GM12878 (cell line): Measurements from ENCODE around the gene CARD11. TPM values are rescaled to one million over a fixed set of nuclear protein-coding genes. Genes with fewer than 3 reads are reported as not detected.

Source experiments
- BHLHE40 ChIP-seq, 2 experiments: fragments of 450-650 bp in 1 of 2; IDR thresholded peaks; 2 replicates each; pipeline ENCODE4 v1.6.1; 2011 to 2017; ENCODE audit warnings: low read depth in 2 of 2, borderline replicate concordance in 1 of 2, improper control_type of control experiment in 1 of 2, low read length in 1 of 2, mild to moderate bottlenecking in 1 of 2
- BMI1 ChIP-seq: fragments of 450-650 bp; IDR thresholded peaks from 2 replicates; pipeline ENCODE4 v1.6.1; 2016; ENCODE audit warnings: mild to moderate bottlenecking, moderate library complexity, borderline replicate concordance
- BRCA1 ChIP-seq: IDR thresholded peaks from 2 replicates; pipeline ENCODE4 v1.6.1; 2011; ENCODE audit warnings: low read depth, low read length, improper control_type of control experiment
- CBX5 ChIP-seq: sonication (generic); IDR thresholded peaks from 2 replicates; pipeline ENCODE4 v1.6.1; 2016; ENCODE audit warnings: low read depth, moderate library complexity, mild to moderate bottlenecking, inconsistent platforms
- DPF2 ChIP-seq: fragments of 450-650 bp; IDR thresholded peaks from 2 replicates; pipeline ENCODE4 v1.6.1; 2017; ENCODE audit warnings: mild to moderate bottlenecking
- EED ChIP-seq: sonication (generic); IDR thresholded peaks from 2 replicates; pipeline ENCODE4 v1.6.1; 2016; ENCODE audit warnings: antibody characterized with exemption, low read depth
- GATAD2B ChIP-seq: fragments of 450-650 bp; conservative IDR thresholded peaks from 2 replicates; pipeline ENCODE4 v1.6.1; 2017; ENCODE audit warnings: low read depth, mild to moderate bottlenecking, moderate library complexity
- HCFC1 ChIP-seq: fragments of 150-350 bp; IDR thresholded peaks from 2 replicates; pipeline ENCODE4 v1.6.1; 2014; ENCODE audit warnings: low read length
- HDAC6 ChIP-seq: fragments of 200-600 bp; sonication (generic); IDR thresholded peaks from one replicate; pipeline ENCODE4 v1.8.0; 2017; ENCODE audit warnings: antibody characterized with exemption; ENCODE audit not compliant: unreplicated experiment
- IKZF2 ChIP-seq, 2 experiments: fragments of 450-650 bp; IDR thresholded peaks; 2 replicates each; pipeline ENCODE4 v1.6.1; 2017; ENCODE audit warnings: mild to moderate bottlenecking in 2 of 2, moderate library complexity in 2 of 2
- MEF2B ChIP-seq: fragments of 450-650 bp; IDR thresholded peaks from 2 replicates; pipeline ENCODE4 v1.6.1; 2018; ENCODE audit warnings: mild to moderate bottlenecking, moderate library complexity; ENCODE audit not compliant: partially characterized antibody, poor library complexity, severe bottlenecking
- MXI1 ChIP-seq: fragments of 150-350 bp; IDR thresholded peaks from 2 replicates; pipeline ENCODE4 v1.6.1; 2011; ENCODE audit warnings: low read depth, mild to moderate bottlenecking, inconsistent platforms, low read length, improper control_type of control experiment
- NFIC ChIP-seq: IDR thresholded peaks from 2 replicates; pipeline ENCODE4 v1.6.1; 2012; ENCODE audit warnings: low read depth, mild to moderate bottlenecking, inconsistent platforms, low read length, moderate library complexity
- NRF1 ChIP-seq: conservative IDR thresholded peaks from 2 replicates; pipeline ENCODE4 v1.6.1; 2011; ENCODE audit warnings: mild to moderate bottlenecking, low read depth, low read length, improper control_type of control experiment
- PAX5 ChIP-seq: IDR thresholded peaks from 2 replicates; pipeline ENCODE4 v1.6.1; 2011; ENCODE audit warnings: low read depth, low read length, borderline replicate concordance
- RBBP5 ChIP-seq: fragments of 200-600 bp; sonication (generic); conservative IDR thresholded peaks from 2 replicates; pipeline ENCODE4 v1.6.1; 2016
- RELA ChIP-seq: fragments of 450-650 bp; IDR thresholded peaks from 2 replicates; pipeline ENCODE4 v1.8.0; 2014; ENCODE audit warnings: borderline replicate concordance; ENCODE audit not compliant: partially characterized antibody
- RUNX3 ChIP-seq: IDR thresholded peaks from 2 replicates; pipeline ENCODE4 v1.6.1; 2012; ENCODE audit warnings: low read length, inconsistent platforms
- SREBF1 ChIP-seq: IDR thresholded peaks from 2 replicates; pipeline ENCODE4 v1.6.1; 2012; ENCODE audit warnings: mild to moderate bottlenecking, low read length
- STAT3 ChIP-seq: IDR thresholded peaks from 2 replicates; pipeline ENCODE4 v1.6.1; 2011; ENCODE audit warnings: low read depth, low read length, improper control_type of control experiment
- TAF1 ChIP-seq: IDR thresholded peaks from 2 replicates; pipeline ENCODE4 v1.6.1; 2011; ENCODE audit warnings: mild to moderate bottlenecking, low read depth, low read length, borderline replicate concordance
- TBL1XR1 ChIP-seq: IDR thresholded peaks from 2 replicates; pipeline ENCODE4 v1.6.1; 2012; ENCODE audit warnings: low read depth, low read length, improper control_type of control experiment
- YBX1 ChIP-seq: fragments of 450-650 bp; IDR thresholded peaks from 2 replicates; pipeline ENCODE4 v1.6.1; 2016; ENCODE audit warnings: antibody characterized with exemption
- ZNF274 ChIP-seq: IDR thresholded peaks from one replicate; pipeline ENCODE4 v1.8.0; 2011; ENCODE audit not compliant: insufficient read length, insufficient read depth
- ZNF622 ChIP-seq: fragments of 450-650 bp; IDR thresholded peaks from 2 replicates; pipeline ENCODE4 v1.6.1; 2017; ENCODE audit warnings: mild to moderate bottlenecking, inconsistent platforms
- polyA plus RNA-seq, 11 experiments: library from polyadenylated mRNA; depleted of rRNA in 4 of 11; unstranded in 6 of 11; stranded (reverse) in 5 of 11; fragments of >200 nt; fragmentation: Nextera tagmentation in 4 of 11; fragmentation: Illumina TruSeq in 1 of 11; extraction: Ambion mirVana in 4 of 11; extraction: Trizol in 1 of 11; gene quantifications; 1 replicate in 1 of 11; 2 replicates in 10 of 11; pipeline versions ENCODE4 v1.2.1 to v1.2.3, GENCODE V29; 2011 to 2016; ENCODE audit warnings: inconsistent platforms in 2 of 11, missing spikeins in 2 of 11, low read depth in 1 of 11
- total RNA-seq, 4 experiments: library from RNA; depleted of rRNA in 3 of 4; stranded (reverse); fragments of >200 nt in 3 of 4; fragmentation: Illumina TruSeq in 1 of 4; extraction: Trizol in 1 of 4; gene quantifications; 2 replicates each; pipeline versions ENCODE4 v1.2.1 to v1.2.3, GENCODE V29; 2013 to 2021
- TF ChIP-seq, protein P1 (sequence below): fragments of 450-650 bp; formaldehyde crosslinking; IDR thresholded peaks from 2 replicates; pipeline ENCODE4 v1.4.0; 2022; ENCODE audit warnings: mild to moderate bottlenecking, moderate library complexity
- TF ChIP-seq, protein P2 (sequence below): fragments of 450-650 bp; IDR thresholded peaks from 2 replicates; pipeline ENCODE4 v1.6.1; 2017; ENCODE audit warnings: mild to moderate bottlenecking
- TF ChIP-seq, protein P3 (sequence below): fragments of 150-350 bp; IDR thresholded peaks from 2 replicates; pipeline ENCODE4 v1.6.1; 2014; ENCODE audit warnings: mild to moderate bottlenecking, low read depth, low read length

The CARD11 gene
- total and polyA plus RNA-seq, 10 of the 15 experiments (the other 5 are each of a cell fraction or from before 2014, with no cell fraction given): 0.27 to 72.0 (median 28.4) TPM

DNA sequence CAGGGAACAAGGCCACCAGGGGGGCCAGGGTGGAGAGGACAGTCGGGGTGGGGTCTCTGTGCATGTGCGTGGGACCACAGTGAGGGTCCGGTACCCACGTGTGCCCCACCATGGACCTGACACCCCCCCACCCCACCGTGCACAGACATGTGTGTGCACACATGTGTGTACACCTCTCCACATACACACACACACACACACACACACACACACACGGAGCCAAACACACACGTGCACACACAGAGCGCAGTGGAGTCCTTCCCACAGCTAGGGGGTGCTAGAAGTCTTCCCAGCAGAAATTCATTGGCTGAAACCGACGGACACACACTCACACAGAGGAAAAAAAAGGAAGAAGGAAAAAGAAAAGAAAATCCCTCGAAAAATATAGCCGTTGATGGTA lies 156.8 kb downstream of the CARD11 start (continued):
- TF ChIP-seq, protein P1, sequence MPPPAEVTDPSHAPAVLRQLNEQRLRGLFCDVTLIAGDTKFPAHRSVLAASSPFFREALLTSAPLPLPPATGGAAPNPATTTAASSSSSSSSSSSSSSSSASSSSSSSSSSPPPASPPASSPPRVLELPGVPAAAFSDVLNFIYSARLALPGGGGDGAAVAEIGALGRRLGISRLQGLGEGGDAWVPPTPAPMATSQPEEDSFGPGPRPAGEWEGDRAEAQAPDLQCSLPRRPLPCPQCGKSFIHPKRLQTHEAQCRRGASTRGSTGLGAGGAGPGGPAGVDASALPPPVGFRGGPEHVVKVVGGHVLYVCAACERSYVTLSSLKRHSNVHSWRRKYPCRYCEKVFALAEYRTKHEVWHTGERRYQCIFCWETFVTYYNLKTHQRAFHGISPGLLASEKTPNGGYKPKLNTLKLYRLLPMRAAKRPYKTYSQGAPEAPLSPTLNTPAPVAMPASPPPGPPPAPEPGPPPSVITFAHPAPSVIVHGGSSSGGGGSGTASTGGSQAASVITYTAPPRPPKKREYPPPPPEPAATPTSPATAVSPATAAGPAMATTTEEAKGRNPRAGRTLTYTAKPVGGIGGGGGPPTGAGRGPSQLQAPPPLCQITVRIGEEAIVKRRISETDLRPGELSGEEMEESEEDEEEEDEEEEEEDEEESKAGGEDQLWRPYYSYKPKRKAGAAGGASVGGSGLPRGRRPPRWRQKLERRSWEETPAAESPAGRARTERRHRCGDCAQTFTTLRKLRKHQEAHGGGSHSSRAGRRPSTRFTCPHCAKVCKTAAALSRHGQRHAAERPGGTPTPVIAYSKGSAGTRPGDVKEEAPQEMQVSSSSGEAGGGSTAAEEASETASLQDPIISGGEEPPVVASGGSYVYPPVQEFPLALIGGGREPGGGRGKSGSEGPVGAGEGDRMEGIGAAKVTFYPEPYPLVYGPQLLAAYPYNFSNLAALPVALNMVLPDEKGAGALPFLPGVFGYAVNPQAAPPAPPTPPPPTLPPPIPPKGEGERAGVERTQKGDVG: no peak
- TF ChIP-seq MXI1 (no peak), GATAD2B (no peak), PAX5 (no peak), EED (no peak), RBBP5 (no peak), TBL1XR1 (no peak), BRCA1 (no peak), ZNF274 (no peak), YBX1 (no peak), SREBF1 (no peak), DPF2 (no peak), CBX5 (no peak), RUNX3 (no peak), ZNF622 (no peak), HDAC6 (no peak), TAF1 (no peak), NFIC (no peak), BHLHE40 (IDR thresholded peaks at IDR 0.05; ENCODE audit: borderline replicate concordance in 1 of 2, low read depth in 2 of 2, low read length in 1 of 2) (peak; percentile 96 to 98), STAT3 (no peak), IKZF2 (IDR thresholded peaks at IDR 0.05) (peak; percentile 53 to 55), BMI1 (no peak), RELA (peak; percentile 54), MEF2B (no peak), HCFC1 (no peak), NRF1 (no peak)
- TF ChIP-seq, protein P2, sequence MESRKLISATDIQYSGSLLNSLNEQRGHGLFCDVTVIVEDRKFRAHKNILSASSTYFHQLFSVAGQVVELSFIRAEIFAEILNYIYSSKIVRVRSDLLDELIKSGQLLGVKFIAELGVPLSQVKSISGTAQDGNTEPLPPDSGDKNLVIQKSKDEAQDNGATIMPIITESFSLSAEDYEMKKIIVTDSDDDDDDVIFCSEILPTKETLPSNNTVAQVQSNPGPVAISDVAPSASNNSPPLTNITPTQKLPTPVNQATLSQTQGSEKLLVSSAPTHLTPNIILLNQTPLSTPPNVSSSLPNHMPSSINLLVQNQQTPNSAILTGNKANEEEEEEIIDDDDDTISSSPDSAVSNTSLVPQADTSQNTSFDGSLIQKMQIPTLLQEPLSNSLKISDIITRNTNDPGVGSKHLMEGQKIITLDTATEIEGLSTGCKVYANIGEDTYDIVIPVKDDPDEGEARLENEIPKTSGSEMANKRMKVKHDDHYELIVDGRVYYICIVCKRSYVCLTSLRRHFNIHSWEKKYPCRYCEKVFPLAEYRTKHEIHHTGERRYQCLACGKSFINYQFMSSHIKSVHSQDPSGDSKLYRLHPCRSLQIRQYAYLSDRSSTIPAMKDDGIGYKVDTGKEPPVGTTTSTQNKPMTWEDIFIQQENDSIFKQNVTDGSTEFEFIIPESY: no peak
- TF ChIP-seq, protein P3, sequence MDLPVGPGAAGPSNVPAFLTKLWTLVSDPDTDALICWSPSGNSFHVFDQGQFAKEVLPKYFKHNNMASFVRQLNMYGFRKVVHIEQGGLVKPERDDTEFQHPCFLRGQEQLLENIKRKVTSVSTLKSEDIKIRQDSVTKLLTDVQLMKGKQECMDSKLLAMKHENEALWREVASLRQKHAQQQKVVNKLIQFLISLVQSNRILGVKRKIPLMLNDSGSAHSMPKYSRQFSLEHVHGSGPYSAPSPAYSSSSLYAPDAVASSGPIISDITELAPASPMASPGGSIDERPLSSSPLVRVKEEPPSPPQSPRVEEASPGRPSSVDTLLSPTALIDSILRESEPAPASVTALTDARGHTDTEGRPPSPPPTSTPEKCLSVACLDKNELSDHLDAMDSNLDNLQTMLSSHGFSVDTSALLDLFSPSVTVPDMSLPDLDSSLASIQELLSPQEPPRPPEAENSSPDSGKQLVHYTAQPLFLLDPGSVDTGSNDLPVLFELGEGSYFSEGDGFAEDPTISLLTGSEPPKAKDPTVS: no peak
